Iris pigment epithelial cell (primary cell): ENCODE results near the gene CDC42BPB.
"Not testable (repeated sequence)": the region's sequence is repeated elsewhere in the genome, so short reads cannot be mapped to it uniquely, and the experiment has no call there.

Experiments used
- DNase-seq: peaks from one replicate; pipeline ENCODE4 v3.0.0-alpha.2; 2011; ENCODE audit warnings: low read depth

The CDC42BPB gene

GRCh38 chr14:102898776-102899515 lies 158.4 kb downstream of the CDC42BPB start:
- DNase-seq: no peak

DNA sequence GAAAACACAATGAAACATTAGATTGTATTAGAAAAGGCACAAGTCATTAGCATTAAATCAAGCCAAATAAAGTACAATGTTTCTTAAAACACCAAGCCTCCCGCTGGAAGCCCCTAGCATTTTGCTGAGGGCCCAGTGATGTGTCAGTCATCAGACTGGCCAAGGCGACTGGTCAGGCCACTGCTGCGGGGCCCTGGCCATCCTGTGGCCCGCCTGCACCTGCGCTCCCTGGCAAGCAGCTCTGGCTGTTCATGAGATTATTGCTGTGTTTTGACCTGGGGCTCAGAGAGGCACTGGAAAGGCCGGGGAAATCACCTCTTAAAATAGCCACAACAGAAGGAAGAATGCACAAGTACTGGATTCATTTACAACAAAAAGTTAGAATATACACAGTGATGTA lies 159.1 kb downstream of the CDC42BPB start:
- DNase-seq: no peak

DNA sequence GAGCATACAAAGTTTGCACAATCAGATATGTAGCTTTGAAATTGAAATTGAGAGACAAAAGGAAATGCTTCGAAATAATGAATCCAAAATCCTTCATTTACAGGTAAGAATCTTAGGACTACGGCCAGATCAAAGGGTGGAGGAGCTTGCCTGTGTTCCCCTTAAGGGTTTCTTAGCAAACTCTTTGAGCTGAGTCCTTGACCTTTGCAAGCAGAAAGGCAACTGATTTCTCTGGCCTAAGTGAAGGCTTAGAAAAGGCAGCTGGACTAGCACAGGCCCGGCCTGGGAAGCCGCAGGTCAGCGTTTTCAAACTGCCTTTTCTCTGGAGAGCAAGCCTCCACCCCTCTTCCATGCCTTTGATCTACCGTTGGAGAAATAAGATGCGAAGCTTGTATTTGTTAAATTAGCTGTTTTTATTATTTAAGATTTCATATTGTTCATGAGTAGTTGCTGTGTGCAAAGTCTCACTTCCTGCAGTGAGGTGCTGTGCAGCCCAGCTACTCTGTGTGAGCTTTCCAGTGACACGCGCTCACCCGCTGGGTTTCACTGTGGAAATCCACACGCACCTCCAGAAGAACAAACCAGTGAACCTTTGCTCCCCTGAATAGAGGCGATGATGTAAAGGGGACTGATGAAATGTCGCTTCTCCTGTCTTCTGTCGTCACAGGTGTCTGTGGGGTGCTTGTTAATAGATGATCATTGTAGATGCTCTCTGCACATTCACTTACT lies 159.9 kb downstream of the CDC42BPB start:
- no peak for DNase-seq

DNA sequence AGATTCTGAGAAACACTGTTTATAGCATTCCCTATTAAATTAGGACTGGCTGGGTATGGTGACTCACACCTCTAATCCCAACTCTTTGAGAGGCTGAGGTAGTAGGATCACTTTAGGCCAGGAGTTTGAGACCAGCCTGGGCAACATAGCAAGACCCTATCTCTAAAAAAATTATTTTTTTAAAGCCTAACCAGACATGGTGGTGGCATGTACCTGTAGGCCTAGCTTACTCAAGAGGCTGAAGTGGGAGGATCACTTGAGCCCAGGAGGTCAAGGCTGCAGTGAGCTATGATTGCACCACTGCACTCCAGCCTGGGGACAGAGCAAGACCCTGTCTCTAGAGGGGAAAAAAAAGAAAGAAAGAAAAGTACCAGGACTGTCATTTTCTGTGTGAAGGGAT lies 160.6 kb downstream of the CDC42BPB start:
- DNase-seq: not testable (repeated sequence)

DNA sequence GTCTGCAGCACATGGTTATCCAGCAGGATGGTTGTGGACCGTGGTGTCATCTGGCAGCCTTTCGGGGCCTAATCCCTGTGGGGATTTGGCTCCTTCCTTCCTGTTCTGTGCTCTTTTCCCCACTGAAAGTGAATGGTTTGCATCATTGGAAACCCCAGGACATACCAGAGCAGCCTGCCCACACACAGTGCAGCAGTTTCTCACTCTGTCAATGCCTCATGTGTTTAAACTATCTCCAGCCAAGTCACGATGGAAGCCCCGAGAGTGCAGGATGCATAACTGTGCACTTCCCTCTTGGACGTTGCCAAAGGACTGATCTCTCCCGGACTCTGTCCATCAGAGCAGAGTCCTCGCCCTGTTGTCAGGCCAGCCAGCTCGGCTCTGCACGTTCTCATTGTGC lies 163.9 kb downstream of the CDC42BPB start:
- DNase-seq: peak; percentile 98

DNA sequence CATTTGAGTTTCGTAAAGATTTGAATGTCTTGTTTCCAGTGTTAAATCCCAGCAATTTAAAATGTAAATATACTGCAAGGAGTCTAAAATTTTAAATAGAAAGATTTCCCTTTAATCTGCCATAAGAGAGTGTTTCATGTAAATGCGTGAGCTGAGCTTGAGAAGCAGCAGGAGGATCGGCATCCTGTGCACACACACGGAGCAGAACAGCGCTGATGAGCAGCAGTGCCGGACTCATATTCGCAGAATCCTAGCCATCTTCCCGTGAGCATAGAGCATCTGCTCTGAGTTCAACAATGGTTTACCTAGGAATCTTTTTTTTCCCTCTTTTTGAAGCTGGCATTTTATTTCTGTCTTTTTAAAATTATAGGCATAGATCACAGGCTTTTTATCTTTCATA lies 164.7 kb downstream of the CDC42BPB start:
- no peak for DNase-seq

- peak; percentile 75 for DNase-seq
Measured at GRCh38 chr14:102891556-102891955, 165.8 kb downstream of the CDC42BPB start.

- DNase-seq: no peak
Measured at GRCh38 chr14:102891111-102891510, 166.2 kb downstream of the CDC42BPB start.

- no peak for DNase-seq
Measured at GRCh38 chr14:102889615-102890014, 167.7 kb downstream of the CDC42BPB start.

GRCh38 chr14:102888748-102889147 lies 168.6 kb downstream of the CDC42BPB start:
- DNase-seq: no peak

- no peak for DNase-seq
Measured at GRCh38 chr14:102885737-102886447, 171.5 kb downstream of the CDC42BPB start.

DNA sequence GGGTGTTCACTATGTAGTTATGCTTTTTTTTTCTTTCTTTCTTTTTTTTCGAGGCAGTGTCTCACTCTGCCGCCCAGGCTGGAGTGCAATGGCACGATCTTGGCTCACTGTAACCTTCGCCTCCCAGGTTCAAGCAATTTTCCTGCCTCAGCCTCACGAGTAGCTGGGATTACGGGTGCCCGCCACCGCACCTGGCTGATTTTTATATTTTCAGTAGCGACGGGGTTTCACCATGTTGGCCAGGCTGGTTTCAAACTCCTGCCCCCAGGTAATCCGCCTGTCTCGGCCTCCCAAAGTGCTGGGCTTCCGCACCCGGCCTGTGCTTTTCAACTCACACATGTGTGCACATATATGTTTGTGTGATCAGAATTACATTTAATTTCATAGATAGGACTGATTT lies 173.8 kb downstream of the CDC42BPB start:
- no peak for DNase-seq

- no peak for DNase-seq
Measured at GRCh38 chr14:102883089-102883541, 174.2 kb downstream of the CDC42BPB start.
